IPS-18c (cell line): ENCODE measurements around the gene PBX2.
A peak's percentile ranks its signal among the peaks of the same experiment; 100 is the strongest.
"Not testable (repeated sequence)": the region's sequence is repeated elsewhere in the genome, so short reads cannot be mapped to it uniquely, and the experiment has no call there.

ENCODE experiments used
- H3K4me3 ChIP-seq: 2 replicates; pipeline ENCODE4 v1.7.0; 2013; ENCODE audit warnings: low read depth, mild to moderate bottlenecking, low read length, moderate library complexity; ENCODE audit not compliant: insufficient read depth
- H3K9me3 ChIP-seq: one replicate; pipeline ENCODE4 v1.6.1; 2013; ENCODE audit warnings: mild to moderate bottlenecking, low read length, moderate library complexity; ENCODE audit not compliant: control insufficient read depth, insufficient read depth

PBX2 gene

DNA sequence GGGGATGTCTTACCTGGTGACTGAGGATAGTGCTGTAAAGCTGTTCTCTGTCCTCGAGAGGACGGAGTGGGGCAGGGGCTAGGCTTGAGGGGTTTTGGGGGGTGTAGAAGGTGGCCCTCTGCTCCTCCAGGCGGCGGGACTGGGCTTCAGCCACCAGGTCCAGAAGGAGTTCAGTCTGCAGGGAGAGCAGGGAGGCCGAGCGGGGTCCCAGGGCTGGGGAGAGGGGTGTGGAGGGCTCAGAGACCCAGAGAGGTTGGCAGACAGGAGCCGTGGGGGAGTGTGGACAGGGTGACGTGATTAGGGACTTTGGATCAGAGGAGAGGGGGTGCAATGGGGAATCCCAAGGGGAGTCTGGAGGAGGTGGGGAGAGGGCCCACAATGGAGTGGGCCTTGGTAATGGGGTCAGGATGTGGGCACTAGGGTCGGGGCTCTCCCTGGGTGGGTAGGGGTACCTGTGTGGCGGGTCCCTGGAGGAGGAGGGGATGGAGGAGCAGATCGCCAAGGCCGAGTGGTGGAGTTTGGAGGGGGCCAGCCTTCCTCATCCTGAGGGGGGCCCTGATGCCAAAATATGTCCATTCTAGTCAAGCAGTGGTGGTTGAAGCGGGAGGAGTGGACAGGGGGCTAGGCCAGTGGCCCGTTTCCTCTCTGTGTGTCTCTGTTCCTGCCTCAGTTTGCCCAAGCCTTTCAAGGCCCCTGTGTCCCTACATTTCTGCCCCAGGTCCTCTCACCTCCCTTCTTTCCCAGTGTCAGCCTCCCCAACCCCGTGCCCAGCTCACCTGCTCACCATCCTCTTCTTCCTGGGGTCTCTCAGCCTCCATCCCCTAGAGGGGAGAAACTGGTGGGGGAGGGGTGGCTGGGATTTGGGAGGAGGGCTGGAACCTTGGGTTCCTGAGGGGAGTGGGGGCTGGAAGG, 1.9 kb upstream of the PBX2 start:
- Histone ChIP-seq H3K9me3 (no peaks in the 10 kb centered on the region), H3K4me3 (no peak overlapping the region; the same call in none of the 2 replicates)

DNA sequence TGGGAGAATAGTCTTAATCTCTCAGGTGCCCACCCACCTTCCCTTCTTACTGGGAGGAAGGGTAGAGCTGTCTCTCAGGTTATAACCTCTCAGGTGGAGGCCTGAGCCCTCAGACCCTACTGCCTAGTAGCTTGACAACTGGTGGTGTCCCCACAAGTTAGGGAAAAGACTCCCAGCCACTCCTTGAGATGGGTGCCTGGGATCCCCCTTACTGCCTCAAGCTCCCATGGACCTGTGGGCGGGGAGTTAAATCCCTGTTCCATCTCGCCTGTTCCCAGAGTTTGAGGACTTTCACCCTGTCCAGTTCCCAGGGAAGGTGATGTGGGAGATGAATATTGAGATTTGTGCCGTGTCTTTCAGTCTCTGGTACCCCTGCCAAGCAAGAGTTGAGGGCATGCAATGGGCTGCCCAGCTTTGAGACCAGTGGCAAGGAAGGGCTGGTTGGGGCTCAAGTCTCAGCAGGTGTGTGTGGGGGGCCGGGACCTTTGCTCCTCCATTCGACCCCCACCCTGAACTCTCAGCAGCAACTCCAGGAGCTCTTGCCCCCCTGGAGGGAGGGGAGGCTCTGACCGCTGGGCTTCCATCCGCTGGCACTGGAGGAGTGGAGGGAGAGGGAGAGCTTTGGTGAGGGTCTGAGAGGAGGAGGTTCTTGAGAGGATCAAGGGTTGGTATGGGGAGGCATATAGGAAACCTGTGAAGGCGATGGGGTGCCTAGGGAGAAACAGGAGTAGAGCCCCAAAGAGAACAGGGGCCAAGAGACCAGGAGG, 1.1 kb upstream of the PBX2 start:
- H3K4me3 ChIP-seq = peak overlapping the region; percentile 15; the same call in 1 of the 2 replicates
- no peaks in the 10 kb centered on the region for H3K9me3 ChIP-seq

DNA sequence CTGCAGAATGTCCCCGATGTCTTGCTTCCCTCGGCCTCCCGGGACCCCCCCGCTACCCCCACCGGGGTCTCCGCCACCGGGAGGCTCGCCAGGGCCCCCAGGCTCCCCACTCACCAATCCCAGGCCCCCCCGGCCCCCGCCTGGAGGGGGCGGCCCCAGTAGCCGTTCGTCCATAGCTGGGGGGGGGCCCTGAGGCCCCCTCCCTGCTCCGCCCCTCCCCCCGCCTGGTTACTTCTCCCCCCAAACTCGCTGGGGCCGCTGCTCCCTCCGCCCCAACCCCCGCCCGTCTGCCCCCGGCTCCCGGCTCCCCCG, 304 bp downstream of the PBX2 start:
- H3K9me3 ChIP-seq = no peaks in the 10 kb centered on the region
- H3K4me3 ChIP-seq = peak overlapping the region; percentile 70

DNA sequence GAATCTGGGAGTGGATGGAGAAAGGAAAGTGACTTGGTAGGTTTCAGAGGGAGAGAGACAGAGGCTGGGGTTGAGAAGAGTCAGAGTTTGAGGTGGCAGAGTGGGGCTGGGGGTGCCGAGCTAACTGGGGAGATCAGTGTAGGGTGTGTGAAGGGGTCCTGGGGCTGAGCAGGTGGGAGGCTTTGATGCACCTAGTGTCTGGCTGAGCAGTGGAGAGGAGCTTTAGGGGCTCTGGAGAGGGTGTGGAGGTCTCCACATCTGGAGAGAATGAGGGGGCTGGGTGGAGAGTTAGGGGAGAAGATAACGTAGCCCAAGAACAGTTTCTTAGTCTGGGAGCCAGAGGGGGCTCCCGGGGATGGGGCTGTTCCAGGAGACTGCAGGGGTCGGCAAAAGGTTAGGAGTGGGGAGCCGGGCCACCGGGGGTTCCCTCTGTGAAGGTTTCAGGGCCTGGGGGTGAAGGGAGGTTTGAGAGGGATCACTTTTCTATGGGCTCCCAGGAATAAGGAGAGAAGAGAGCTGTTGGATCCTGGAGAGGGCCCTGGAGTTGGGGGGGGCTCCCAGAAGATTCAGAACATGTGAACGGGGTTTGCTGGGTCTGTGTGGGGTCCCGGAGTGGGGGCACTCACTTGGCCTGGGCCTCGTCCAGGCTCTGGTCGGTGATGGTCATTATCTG, 797 bp downstream of the PBX2 start:
- Histone ChIP-seq H3K4me3 (peak overlapping the region; percentile 70), H3K9me3 (no peaks in the 10 kb centered on the region)

DNA sequence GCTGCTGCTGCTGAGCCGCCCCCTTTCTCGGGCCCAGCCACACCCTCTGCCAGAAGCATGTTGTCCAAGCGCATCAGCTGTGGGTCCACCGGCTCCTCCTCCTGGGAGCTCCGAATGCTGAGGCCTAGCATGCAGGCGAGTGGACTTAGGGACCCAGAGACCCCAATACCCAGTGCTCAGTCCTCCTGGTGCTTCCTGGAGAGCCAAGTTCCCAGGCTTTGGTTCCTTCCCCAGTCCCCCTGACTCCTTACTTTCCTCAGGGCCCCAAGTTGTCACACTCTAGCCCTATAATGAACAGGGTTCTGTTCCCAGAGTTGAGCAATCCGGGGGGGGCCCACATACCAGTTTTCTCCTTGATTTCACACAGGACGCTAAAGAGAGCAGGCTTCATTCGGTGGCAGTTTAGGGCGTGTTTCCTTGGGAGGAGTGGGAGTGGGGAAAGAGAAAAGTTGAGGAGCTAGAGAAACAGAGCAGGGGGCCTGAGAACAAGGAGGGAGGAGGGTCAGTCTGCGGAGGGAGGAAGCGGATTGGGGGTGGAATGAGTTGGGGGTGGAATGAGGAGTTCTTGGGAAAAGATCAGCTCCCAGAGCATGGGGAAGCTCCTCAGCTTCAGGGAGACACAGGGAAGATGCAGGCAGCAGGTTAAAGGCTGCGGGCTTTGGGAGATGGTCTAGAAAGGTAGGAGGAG, 1.5 kb downstream of the PBX2 start:
- no peaks in the 10 kb centered on the region for H3K9me3 ChIP-seq
- peak overlapping the region; percentile 70 for H3K4me3 ChIP-seq

DNA sequence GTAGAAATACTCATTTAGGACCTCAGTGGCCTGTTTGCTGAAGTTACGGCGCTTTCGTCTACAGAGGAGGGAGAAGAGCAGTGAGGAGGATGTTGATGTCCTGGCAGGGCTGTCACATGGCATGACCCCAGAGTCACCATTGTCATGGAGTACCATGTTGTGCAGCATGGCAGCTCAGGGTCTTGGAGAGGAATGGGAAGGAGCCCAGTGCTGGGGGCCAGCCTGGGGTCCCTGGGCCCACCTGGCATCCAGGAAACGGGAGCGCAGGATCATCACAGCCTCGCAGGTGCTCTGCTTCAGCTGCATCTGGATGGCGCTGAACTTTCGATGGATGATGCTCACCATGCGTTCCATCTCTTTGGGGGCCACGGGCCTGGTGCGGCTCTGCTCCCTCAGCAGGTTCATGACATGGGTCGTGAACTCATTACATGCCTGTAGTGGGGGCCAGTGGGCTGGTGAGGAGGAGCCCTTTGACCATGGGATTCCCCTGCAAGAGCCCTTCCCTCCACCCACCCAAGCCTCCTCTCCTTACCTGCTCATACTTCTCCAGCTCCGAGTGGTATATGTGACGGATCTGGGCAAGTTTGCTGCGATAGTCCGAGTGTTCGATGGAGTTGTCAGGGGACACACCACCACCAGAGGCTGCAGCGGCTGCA, 2.1 kb downstream of the PBX2 start:
- not testable (repeated sequence) for H3K9me3 ChIP-seq, H3K4me3 ChIP-seq

DNA sequence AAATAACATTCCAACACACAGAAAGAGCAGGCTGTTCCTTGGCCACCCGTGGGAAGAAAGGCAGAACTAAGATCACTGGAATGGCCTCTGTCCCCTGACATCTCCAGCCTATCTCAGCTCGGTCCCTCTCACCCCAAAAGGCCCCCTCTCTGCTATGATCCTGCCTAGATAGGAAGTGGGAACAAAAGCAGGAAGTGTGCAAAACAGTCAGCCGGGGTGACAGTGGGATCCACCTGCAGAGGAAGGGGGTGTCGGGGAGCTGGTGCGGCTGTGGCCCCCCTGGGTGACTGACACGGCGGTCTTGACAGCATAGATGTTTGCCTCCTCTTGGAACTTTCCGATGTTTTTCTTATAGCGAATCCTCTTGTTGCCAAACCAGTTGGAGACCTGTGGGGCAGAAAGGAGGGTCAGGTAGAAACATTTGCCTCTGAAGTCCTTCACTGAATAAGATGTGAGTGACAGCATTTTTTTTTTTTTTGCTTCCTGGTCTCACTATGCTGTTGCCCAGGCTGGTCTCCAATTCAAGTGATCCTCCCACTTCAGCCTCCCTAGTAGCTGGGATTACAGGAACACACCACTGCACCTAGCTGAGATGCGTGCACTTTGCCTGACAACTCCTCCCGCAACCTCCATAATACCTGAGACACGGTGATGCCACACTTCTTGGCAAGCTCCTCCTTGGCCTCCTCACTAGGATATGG, 2.8 kb downstream of the PBX2 start:
- Histone ChIP-seq H3K4me3 (no peak overlapping the region), H3K9me3 (no peaks in the 10 kb centered on the region)

DNA sequence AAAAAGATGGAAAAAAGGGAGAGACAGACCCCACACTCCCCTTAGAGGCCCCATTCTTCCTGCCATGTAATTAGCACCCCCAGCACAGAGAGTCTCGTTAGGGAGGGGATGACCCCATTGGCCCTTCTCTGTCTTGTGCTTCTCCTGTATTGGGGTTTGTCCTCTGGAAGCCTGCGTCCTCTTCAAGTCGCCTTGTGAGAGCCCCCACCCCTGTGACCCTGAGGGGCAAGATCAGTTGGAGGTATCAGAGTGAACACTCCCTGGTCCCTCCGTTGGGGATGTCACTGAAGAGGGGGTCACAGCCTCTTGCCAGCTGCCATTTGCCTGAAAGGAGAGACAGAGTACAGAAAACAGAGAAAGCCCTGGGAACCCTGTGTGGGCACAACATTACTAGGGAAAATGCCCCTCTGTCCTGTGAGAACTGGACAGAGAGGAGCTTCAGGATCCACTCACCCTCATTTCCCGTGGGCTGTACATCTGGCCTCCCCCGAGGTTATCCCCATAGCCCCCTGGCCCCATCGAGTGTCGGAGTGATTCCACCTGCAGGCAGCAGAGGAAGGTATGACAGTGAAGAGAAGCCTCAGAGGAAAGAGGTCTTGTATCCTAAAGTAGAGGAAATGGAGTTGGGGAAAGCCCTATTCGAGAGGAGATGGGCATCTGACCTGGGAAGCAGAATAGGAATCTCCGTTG, 3.7 kb downstream of the PBX2 start:
- not testable (repeated sequence) for H3K4me3 ChIP-seq, H3K9me3 ChIP-seq

DNA sequence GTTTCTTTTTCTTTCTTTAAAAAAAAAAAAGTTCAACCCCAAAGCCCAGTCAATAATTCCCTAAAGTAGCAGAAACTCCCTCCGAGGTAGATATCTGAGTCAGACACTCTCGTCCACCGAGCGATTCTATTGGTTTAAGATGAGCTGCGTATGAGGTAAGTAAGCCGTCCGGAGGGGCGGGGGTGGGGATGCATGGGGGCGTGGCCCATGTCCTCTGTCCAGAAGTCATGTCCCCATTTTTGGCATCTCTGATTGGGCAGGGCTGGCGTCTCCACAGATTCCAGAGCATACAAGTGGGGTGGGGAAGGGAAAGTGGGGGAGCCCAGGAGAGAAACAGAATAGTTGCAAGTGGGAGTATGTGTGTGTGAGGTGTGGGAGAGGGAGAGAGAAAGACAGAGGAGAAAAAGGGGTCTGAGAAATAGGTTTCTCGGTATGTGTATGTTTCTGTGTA, 4.3 kb downstream of the PBX2 start:
- not testable (repeated sequence) for H3K4me3 ChIP-seq, H3K9me3 ChIP-seq

DNA sequence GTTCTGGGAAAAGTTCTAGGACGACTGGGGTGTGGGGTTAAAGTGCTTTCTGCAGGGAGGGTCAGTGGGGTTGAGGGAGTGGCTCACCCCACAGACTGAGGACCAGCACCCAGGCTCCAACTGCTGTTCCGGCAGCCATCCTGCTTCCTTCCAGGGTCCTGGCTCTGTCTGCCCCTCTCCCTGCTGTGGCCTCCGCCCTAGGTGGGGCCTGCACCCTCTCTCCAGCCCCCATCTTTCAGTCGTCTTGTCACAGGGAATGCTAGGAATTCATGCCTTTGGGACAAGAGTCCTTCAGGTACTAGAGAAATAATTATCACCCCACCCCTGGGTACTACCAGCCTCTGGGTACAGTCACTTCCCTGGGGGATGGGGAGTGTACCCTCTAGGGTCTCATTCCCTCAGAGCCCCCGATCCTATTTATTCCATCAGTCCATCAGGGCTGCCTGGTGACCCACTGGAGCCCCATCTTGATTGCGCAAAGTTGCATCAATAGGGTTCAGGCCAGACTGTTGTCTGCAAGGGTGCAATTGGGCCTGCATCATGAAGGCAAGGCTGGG, 5.8 kb downstream of the PBX2 start, which contains the start of gene AGER:
Gene AGER, minus strand, starts transcription at position 170 of the 557 bp plus-strand sequence. Its CDS starts 31 bp downstream, at position 139.
- H3K4me3 ChIP-seq = no peak within 1 kb of the TSS
- no peaks in the 10 kb centered on the region for H3K9me3 ChIP-seq

DNA sequence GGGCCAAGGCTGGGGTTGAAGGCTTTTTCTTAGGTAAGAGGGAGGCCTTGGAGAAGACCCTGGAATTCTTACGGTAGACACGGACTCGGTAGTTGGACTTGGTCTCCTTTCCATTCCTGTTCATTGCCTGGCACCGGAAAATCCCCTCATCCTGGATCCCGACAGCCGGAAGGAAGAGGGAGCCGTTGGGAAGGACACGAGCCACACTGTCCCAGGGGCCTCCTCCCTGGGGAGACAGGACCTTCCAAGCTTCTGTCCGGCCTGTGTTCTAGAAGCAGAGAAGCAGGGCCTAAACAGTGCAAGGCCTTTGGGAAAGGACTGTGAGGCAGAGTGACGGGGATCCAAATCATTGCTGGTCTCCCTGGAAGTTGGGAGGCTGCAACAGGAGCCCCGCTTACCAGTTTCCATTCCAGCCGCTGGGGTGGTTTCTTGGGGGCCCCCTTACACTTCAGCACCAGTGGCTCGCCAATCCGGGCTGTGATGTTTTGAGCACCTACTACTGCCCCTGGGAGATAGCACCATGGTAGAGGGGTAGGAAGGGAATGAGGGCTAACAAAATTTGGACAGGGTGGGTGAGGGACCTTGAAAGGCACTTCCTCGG, 6.4 kb downstream of the PBX2 start:
- Histone ChIP-seq H3K4me3 (no peak overlapping the region), H3K9me3 (no peaks in the 10 kb centered on the region)

DNA sequence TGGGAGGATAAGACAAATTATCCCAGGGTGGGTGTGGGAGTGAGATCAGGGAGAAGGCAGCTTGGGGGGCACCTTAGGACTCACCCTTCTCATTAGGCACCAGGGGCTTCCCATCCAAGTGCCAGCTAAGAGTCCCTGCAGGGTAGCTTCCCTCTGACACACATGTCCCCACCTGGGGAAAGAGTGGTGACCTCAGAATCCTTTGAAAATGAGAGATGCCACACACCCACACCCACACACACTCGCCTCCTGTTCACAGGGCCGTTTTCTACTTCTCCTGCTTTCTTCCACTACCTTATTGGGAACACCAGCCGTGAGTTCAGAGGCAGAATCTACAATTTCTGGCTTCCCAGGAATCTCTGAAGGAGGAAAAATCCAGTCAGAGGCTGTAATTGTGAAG, 7.0 kb downstream of the PBX2 start:
- H3K9me3 ChIP-seq = no peaks in the 10 kb centered on the region
- no peak overlapping the region for H3K4me3 ChIP-seq

DNA sequence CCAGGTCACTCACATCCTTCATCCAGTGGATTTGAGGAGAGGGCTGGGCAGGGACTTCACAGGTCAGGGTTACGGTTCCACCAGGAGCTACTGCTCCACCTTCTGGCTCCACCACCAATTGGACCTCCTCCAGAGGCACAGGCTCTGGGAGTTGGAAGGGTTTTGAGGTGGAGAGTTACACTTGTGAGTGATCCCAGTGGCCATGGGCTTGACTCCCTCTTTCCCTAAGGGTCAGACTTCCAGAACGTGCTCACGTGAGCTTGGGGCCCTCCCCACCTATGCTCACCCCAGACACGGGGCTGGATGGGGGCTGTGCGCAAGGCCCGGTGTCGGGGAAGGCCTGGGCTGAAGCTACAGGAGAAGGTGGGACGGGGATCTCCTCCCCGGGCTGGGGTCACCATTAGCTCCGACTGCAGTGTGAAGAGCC, 7.4 kb downstream of the PBX2 start:
- Histone ChIP-seq H3K4me3 (no peak overlapping the region), H3K9me3 (no peaks in the 10 kb centered on the region)

DNA sequence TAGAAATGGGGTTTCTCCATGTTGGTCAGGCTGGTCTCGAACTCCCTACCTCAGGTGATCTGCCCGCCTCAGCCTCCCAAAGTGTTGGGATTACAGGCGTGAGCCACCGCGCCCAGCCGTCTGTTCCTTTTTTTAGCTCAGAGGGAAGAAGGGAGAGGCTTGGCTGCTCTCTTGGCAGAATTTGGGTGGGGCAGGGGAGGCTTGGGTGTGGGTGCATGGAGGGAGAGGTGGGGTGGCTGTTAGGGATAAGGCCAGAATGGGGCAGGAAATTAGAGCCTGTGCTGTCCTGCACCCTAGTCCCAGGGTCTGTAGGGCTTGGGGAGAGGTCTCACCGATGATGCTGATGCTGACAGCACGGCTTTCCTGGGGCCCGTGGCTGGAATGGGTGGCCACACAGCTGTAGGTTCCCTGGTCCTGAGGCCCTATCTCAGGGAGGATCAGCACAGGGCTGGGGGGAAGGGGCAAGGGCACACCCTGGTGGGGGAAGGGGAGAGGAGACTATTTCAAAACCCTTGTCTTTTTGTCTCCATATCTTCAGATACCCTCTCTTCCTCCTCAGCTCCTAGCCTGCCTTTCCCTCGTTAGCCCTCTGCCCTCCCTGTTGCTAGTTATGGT, 8.0 kb downstream of the PBX2 start:
- Histone ChIP-seq H3K4me3 (no peak overlapping the region), H3K9me3 (no peaks in the 10 kb centered on the region)
